ENCODE data around the gene INTS11. TPM values are rescaled to one million over a fixed set of nuclear protein-coding genes. Genes with fewer than 3 reads are reported as not detected.

INTS11 gene
- total RNA-seq, 3 donors from 2014 or later (not counting 1 experiment from before 2014, with no cell fraction given) = 150 to 189 (median 181) TPM

DNA sequence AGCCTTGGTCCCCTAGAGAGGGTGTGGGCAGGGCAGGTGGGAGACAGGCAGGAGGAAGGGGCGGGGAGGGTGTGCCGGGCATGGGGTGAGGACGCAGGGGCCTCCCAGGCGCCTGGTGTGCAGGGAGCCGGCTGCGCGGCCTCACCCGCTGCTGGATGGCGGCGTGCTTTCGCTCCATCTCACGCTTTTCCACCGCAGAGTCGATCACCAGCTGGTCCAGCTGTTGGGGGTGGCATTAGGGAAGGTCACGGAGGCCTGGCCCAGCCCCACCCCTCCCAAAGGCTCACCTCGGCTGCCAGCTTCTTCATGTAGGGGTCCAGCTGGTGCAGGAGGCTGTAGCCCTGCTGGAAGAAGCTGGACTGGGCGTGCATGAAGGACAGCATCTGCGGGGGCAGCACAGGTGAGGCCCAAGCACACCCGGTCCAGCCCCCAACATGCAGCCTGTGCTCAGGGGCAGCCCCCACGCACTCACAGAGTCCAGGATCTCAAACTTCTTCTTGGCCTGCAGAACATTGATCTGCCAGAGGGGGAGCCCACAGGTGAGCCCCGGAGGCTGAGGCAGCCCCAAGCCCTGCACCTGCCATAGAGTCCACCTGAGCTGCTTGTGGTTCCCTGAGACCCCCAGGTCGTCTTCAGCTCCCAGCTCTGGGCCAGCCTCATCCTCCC, 24.6 kb downstream of the INTS11 start:
- no peaks in the 10 kb centered on the region for H3K27me3 Mint-ChIP-seq (ENCODE audit: low read depth in 2 of 2)
- Histone ChIP-seq H3K4me3 (ENCODE audit: low read length) (no peak overlapping the region), H3K27ac (ENCODE audit: low read length) (no peak overlapping the region), H3K9me3 (ENCODE audit: control insufficient read depth, insufficient read depth, low read length) (no peaks in the 10 kb centered on the region), H3K27me3 (ENCODE audit: control insufficient read depth, insufficient read depth, low read length) (no peaks in the 10 kb centered on the region), H3K4me1 (ENCODE audit: control insufficient read depth, insufficient read depth, low read length) (peaks cover 11% of the 10 kb centered on the region), H3K36me3 (ENCODE audit: control insufficient read depth, insufficient read depth, low read length) (no peaks in the 10 kb centered on the region)
- H3K27ac Mint-ChIP-seq = no peak overlapping the region
- DNase-seq (peak in 1 of 2 donors; percentile 55), ATAC-seq (peak in 2 of 3 donors; percentile 46 to 48)
- no peaks in the 10 kb centered on the region for H3K36me3 Mint-ChIP-seq
- peaks cover 0 to 3% of the 10 kb centered on the region in 2 donors for H3K4me1 Mint-ChIP-seq
- H3K4me3 Mint-ChIP-seq = no peak overlapping the region
- no peaks in the 10 kb centered on the region for H3K9me3 Mint-ChIP-seq
- WGBS (ENCODE audit: insufficient coverage) = 91% methylated on average over 22 of the region's 22 CpGs
- TF ChIP-seq, protein P1, sequence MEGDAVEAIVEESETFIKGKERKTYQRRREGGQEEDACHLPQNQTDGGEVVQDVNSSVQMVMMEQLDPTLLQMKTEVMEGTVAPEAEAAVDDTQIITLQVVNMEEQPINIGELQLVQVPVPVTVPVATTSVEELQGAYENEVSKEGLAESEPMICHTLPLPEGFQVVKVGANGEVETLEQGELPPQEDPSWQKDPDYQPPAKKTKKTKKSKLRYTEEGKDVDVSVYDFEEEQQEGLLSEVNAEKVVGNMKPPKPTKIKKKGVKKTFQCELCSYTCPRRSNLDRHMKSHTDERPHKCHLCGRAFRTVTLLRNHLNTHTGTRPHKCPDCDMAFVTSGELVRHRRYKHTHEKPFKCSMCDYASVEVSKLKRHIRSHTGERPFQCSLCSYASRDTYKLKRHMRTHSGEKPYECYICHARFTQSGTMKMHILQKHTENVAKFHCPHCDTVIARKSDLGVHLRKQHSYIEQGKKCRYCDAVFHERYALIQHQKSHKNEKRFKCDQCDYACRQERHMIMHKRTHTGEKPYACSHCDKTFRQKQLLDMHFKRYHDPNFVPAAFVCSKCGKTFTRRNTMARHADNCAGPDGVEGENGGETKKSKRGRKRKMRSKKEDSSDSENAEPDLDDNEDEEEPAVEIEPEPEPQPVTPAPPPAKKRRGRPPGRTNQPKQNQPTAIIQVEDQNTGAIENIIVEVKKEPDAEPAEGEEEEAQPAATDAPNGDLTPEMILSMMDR (IDR thresholded peaks at IDR 0.05) = peak; percentile 36
- intact Hi-C loops (cut with micrococcal nuclease) = no loop called here

- TF ChIP-seq, protein P1 (IDR thresholded peaks at IDR 0.05) = no peak
Measured at GRCh38 chr1:1298861-1299685, 25.4 kb downstream of the INTS11 start.

DNA sequence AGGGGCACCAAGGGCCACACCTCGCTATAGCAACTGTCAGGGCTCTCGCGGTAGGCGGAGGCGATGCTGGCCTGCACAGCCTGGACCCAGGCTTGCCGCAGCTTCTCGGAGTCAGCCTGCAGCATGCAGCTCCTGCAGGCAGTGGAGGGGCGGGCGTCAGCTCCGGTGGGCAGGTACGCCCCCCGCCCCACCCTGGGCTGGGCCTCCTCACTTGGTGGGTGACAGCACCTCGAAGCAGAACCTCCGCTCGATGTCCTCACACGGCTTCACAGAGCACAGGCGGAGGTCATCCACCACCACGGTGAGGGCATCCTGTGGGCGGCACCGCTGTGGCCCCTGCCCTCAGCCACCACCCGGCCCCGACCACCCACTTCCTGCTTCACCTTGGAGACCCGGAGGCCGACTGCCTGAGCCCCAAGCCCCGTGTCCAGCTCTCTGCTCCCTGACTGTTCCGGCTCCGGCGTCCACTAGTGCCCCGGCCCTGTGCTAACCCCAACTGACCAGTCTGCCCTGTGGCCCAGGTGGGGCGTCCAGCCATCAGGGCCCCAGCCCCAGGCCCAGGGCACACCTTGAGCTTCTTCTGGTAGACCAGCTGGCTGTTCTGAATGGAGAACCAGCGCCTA, 26.5 kb downstream of the INTS11 start:
- peaks cover 4% of the 10 kb centered on the region for H3K4me1 ChIP-seq (ENCODE audit: control insufficient read depth, insufficient read depth, low read length)
- TF ChIP-seq, protein P1 (IDR thresholded peaks at IDR 0.05) = no peak
- no peaks in the 10 kb centered on the region for H3K9me3 ChIP-seq (ENCODE audit: control insufficient read depth, insufficient read depth, low read length)
- 84% methylated on average over 31 of the region's 31 CpGs for WGBS (ENCODE audit: insufficient coverage)
- H3K27me3 Mint-ChIP-seq (ENCODE audit: low read depth in 2 of 2) = no peaks in the 10 kb centered on the region
- H3K4me3 Mint-ChIP-seq = no peak overlapping the region
- ATAC-seq (no peak), DNase-seq (no peak)
- no peaks in the 10 kb centered on the region for H3K36me3 ChIP-seq (ENCODE audit: control insufficient read depth, insufficient read depth, low read length)
- intact Hi-C loops (cut with micrococcal nuclease) = no loop called here
- no peak overlapping the region for H3K4me3 ChIP-seq (ENCODE audit: low read length)
- no peak overlapping the region for H3K27ac Mint-ChIP-seq
- H3K36me3 Mint-ChIP-seq = no peaks in the 10 kb centered on the region
- no peaks in the 10 kb centered on the region for H3K9me3 Mint-ChIP-seq
- peaks cover 0 to 3% of the 10 kb centered on the region in 2 donors for H3K4me1 Mint-ChIP-seq
- no peaks in the 10 kb centered on the region for H3K27me3 ChIP-seq (ENCODE audit: control insufficient read depth, insufficient read depth, low read length)
- H3K27ac ChIP-seq (ENCODE audit: low read length) = no peak overlapping the region

More at GRCh38 chr1:1298861-1299685, 25.4 kb downstream of the INTS11 start:
- ATAC-seq (peak in 1 of 3 donors; percentile 46), DNase-seq (no peak)
- no peaks in the 10 kb centered on the region for H3K36me3 ChIP-seq (ENCODE audit: control insufficient read depth, insufficient read depth, low read length)
- intact Hi-C loops (cut with micrococcal nuclease) = no loop called here
- H3K9me3 Mint-ChIP-seq = no peaks in the 10 kb centered on the region
- no peaks in the 10 kb centered on the region for H3K27me3 Mint-ChIP-seq (ENCODE audit: low read depth in 2 of 2)
- H3K27me3 ChIP-seq (ENCODE audit: control insufficient read depth, insufficient read depth, low read length) = no peaks in the 10 kb centered on the region
- no peak overlapping the region for H3K4me3 ChIP-seq (ENCODE audit: low read length)
- H3K4me1 Mint-ChIP-seq = peaks cover 0 to 3% of the 10 kb centered on the region in 2 donors
- WGBS (ENCODE audit: insufficient coverage) = 82% methylated on average over 28 of the region's 30 CpGs
- H3K27ac ChIP-seq (ENCODE audit: low read length) = no peak overlapping the region
- H3K27ac Mint-ChIP-seq = no peak overlapping the region
- H3K4me1 ChIP-seq (ENCODE audit: control insufficient read depth, insufficient read depth, low read length) = peaks cover 4% of the 10 kb centered on the region
- H3K4me3 Mint-ChIP-seq = no peak overlapping the region
- H3K36me3 Mint-ChIP-seq = no peaks in the 10 kb centered on the region
- no peaks in the 10 kb centered on the region for H3K9me3 ChIP-seq (ENCODE audit: control insufficient read depth, insufficient read depth, low read length)
